GM12865 (cell line): ENCODE measurements around the gene VPS18.
A peak's percentile ranks its signal among the peaks of the same experiment; 100 is the strongest.

Experiments
- DNase-seq: peaks from one replicate; pipeline ENCODE4 v3.0.0; 2010; ENCODE audit warnings: low read depth
- H3K4me3 ChIP-seq: 2 replicates; pipeline ENCODE4 v1.5.1; 2011; ENCODE audit warnings: mild to moderate bottlenecking, low read depth, low read length, control low read depth
- TF ChIP-seq, protein P1 (sequence below): IDR thresholded peaks from 2 replicates; pipeline ENCODE4 v1.5.1; 2011; ENCODE audit warnings: low read length, control low read depth, low read depth, inconsistent platforms; ENCODE audit not compliant: insufficient read depth; ENCODE audit errors: missing control alignments

The VPS18 gene

GRCh38 chr15:40870716-40871115, 23.5 kb upstream of the VPS18 start:
- peak; percentile 52 for DNase-seq
- no peak overlapping the region; the same call in 1 of the 2 replicates for H3K4me3 ChIP-seq
- TF ChIP-seq, protein P1, sequence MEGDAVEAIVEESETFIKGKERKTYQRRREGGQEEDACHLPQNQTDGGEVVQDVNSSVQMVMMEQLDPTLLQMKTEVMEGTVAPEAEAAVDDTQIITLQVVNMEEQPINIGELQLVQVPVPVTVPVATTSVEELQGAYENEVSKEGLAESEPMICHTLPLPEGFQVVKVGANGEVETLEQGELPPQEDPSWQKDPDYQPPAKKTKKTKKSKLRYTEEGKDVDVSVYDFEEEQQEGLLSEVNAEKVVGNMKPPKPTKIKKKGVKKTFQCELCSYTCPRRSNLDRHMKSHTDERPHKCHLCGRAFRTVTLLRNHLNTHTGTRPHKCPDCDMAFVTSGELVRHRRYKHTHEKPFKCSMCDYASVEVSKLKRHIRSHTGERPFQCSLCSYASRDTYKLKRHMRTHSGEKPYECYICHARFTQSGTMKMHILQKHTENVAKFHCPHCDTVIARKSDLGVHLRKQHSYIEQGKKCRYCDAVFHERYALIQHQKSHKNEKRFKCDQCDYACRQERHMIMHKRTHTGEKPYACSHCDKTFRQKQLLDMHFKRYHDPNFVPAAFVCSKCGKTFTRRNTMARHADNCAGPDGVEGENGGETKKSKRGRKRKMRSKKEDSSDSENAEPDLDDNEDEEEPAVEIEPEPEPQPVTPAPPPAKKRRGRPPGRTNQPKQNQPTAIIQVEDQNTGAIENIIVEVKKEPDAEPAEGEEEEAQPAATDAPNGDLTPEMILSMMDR: no peak

- H3K4me3 ChIP-seq: peak overlapping the region; percentile 61
- peak; percentile 83 for DNase-seq
- TF ChIP-seq, protein P1: no peak
These were observed 22.3 kb upstream of the VPS18 start for GRCh38 chr15:40871749-40872617.

DNA sequence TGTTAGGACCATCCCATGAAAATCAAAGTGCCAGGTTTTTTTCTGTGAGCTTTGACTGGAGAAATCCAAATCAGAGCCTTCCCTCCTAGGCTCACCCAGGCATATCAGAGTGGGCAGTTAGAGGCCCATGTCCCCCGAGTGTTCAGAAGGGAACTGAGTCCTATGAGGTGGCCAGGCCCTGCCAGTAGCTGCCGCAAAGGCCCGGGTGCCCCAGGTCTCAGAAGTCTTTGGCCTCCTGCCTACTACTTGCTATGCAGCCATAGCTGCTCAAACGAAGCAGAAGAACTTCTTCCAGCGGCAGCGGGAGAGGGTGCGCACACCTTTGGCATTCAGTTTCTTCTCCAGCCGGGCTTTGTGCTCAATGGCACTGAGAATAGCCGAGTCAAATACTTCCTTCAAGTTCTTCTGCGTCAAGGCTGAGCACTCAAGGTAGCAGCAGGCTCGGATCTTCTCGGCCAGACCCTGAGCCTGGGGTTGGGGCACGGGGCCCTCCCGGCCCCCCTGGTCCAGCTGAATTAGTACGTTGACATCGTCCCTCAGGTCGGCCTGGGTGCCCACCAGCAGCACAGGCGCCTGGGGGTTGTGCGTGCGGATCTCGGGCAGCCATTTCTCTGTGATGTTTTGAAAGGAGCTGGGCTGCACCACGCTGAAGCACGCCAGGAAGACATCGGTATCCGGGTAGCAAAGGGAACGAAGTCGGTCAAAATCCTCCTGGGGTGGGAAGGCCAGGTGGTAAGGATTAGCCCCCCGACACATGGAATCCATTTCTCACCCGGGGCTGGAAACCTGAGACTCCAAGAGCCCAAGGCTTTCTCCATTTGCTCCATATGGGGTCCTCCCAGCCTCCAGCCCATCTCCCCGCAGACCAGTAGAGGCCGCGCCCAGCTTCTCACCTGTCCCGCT, 21.2 kb upstream of the VPS18 start:
- no peak for DNase-seq
- peak overlapping the region; percentile 61 for H3K4me3 ChIP-seq
- TF ChIP-seq, protein P1: no peak

GRCh38 chr15:40873694-40874561, 20.3 kb upstream of the VPS18 start, which contains the start of gene RHOV:
Gene RHOV, minus strand, starts transcription at chr15:40874234. Its CDS starts 95 bp downstream, at chr15:40874139.
- DNase-seq: peak; percentile 76
- peak within 1 kb of the TSS; percentile 61 for H3K4me3 ChIP-seq
- TF ChIP-seq, protein P1: peak; percentile 40

GRCh38 chr15:40875991-40876730, 18.1 kb upstream of the VPS18 start:
- no peak for DNase-seq
- no peak overlapping the region for H3K4me3 ChIP-seq
- TF ChIP-seq, protein P1: no peak
